ENCODE data around the gene ASS1.

DNA sequence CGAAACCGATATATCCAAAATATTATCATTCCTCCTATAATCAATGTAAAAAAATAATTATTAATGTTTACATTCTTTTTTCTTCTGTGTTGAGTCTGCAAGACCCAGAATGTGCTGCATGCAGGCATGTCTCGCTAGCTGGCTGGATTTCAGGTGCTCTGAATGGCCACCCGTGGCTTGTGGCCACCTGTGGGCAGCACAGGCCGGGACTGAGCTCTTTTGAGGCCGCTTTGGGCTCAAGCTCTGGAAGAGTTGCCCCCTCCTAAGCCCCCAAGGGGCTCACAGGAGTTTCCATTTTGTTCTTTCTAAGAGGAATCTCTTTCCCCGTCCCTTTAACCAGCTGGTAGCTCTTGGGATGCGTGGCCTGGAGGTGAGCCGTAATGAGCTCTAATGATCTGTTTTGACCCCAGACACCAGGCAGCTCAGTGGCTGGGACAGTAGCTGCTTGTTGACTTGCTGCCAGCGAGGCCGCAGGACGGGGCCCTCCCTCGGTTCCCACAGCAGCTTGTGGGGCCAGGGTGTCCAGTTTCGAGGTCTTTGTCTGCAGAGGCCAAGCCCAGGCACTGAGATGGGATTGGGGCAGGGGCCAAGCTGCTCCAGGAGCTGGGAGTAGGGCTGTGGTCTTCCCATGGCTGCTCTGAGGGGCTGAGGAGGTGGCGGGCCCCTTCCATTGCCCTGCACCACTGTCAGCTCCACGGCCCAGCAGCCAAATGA is 20.8 kb downstream of the ASS1 start:
- TF ChIP-seq, protein P1, sequence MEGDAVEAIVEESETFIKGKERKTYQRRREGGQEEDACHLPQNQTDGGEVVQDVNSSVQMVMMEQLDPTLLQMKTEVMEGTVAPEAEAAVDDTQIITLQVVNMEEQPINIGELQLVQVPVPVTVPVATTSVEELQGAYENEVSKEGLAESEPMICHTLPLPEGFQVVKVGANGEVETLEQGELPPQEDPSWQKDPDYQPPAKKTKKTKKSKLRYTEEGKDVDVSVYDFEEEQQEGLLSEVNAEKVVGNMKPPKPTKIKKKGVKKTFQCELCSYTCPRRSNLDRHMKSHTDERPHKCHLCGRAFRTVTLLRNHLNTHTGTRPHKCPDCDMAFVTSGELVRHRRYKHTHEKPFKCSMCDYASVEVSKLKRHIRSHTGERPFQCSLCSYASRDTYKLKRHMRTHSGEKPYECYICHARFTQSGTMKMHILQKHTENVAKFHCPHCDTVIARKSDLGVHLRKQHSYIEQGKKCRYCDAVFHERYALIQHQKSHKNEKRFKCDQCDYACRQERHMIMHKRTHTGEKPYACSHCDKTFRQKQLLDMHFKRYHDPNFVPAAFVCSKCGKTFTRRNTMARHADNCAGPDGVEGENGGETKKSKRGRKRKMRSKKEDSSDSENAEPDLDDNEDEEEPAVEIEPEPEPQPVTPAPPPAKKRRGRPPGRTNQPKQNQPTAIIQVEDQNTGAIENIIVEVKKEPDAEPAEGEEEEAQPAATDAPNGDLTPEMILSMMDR (IDR thresholded peaks at IDR 0.05) = no peak
- TF ChIP-seq POLR2A (IDR thresholded peaks at IDR 0.05) = no peak
